ENCODE measurements around the gene GPX8. TPM values are rescaled to one million over a fixed set of nuclear protein-coding genes. Genes with fewer than 3 reads are reported as not detected.

Gene GPX8
- polyA plus RNA-seq, 2 of the 4 experiments (the other 2 are of a cell fraction), result 51.8 to 86.0 TPM

DNA sequence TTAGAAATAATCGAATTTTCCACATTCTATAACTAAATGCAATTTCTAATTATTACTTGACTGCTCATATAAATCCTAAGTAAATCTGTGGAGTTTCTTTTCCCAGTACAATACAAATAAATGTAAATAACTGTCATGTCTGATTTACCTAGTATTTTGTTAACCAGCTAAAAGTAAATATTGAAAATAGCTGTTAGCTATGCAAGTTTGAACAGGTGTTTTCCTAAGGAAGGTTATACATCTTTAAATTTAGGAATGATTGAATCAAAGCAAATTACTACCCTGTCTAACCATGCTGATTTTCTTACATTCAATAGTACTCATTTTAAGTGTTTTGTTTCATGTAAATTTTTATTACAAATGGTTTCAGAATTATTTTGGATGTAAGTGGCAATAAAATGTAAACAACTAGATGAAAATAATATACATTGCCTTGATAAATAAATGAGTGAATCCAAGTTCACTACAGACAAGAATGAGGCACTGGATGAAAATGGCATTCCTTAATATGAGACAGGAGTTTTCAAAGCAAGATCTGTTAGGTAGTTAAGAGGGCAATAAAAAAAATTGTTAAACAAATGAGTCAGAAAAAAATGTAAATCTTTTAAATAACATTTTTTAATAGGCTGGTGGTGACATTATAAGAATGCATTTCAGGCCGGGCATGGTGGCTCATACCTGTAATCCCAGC is 51.4 kb downstream of the GPX8 start:
- ATAC-seq (no peak), FAIRE-seq (no peak), DNase-seq (ENCODE audit: low read depth in 1 of 2, low spot score in 1 of 2) (no peak)
- Histone ChIP-seq H3K4me2 (no peak overlapping the region), H3K4me3 (no peak overlapping the region), H3K4me1 (no peaks in the 10 kb centered on the region), H3K27ac (no peak overlapping the region), H3K9me3 (no peaks in the 10 kb centered on the region)
- 39% methylated on average over 2 of the region's 2 CpGs for WGBS (ENCODE audit: missing lambda C conversion rate)
- ChIA-PET POLR2A (no interaction called here), CTCF (interaction anchor here (1.4 kb wide), 1 partner anchor 15 kb away, joined by 6 read pairs; no protein-coding TSS in a partner anchor)
- no peak for TF ChIP-seq CHD2 (IDR thresholded peaks at IDR 0.05; ENCODE audit: low read length, partially characterized antibody)
- no peak for TF ChIP-seq HOXB13 (CRISPR knock-in tag; IDR thresholded peaks at IDR 0.05; ENCODE audit: low read depth)
- TF ChIP-seq CBX2 (IDR thresholded peaks at IDR 0.05; ENCODE audit: borderline replicate concordance, low read depth), result no peak
- no peak for TF ChIP-seq HDAC2 (IDR thresholded peaks at IDR 0.05)
- no peak for TF ChIP-seq RFX5 (IDR thresholded peaks at IDR 0.05)
- TF ChIP-seq, protein P1, sequence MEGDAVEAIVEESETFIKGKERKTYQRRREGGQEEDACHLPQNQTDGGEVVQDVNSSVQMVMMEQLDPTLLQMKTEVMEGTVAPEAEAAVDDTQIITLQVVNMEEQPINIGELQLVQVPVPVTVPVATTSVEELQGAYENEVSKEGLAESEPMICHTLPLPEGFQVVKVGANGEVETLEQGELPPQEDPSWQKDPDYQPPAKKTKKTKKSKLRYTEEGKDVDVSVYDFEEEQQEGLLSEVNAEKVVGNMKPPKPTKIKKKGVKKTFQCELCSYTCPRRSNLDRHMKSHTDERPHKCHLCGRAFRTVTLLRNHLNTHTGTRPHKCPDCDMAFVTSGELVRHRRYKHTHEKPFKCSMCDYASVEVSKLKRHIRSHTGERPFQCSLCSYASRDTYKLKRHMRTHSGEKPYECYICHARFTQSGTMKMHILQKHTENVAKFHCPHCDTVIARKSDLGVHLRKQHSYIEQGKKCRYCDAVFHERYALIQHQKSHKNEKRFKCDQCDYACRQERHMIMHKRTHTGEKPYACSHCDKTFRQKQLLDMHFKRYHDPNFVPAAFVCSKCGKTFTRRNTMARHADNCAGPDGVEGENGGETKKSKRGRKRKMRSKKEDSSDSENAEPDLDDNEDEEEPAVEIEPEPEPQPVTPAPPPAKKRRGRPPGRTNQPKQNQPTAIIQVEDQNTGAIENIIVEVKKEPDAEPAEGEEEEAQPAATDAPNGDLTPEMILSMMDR (IDR thresholded peaks at IDR 0.05), result no peak
- TF ChIP-seq, protein P2, sequence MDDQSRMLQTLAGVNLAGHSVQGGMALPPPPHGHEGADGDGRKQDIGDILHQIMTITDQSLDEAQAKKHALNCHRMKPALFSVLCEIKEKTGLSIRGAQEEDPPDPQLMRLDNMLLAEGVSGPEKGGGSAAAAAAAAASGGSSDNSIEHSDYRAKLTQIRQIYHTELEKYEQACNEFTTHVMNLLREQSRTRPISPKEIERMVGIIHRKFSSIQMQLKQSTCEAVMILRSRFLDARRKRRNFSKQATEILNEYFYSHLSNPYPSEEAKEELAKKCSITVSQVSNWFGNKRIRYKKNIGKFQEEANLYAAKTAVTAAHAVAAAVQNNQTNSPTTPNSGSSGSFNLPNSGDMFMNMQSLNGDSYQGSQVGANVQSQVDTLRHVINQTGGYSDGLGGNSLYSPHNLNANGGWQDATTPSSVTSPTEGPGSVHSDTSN (IDR thresholded peaks at IDR 0.05), result no peak
- no peak for TF ChIP-seq TP53 (CRISPR knock-in tag; IDR thresholded peaks at IDR 0.05)
- no peak for TF ChIP-seq MAZ (IDR thresholded peaks at IDR 0.05; ENCODE audit: borderline replicate concordance, low read depth, low read length)
- TF ChIP-seq, protein P3, sequence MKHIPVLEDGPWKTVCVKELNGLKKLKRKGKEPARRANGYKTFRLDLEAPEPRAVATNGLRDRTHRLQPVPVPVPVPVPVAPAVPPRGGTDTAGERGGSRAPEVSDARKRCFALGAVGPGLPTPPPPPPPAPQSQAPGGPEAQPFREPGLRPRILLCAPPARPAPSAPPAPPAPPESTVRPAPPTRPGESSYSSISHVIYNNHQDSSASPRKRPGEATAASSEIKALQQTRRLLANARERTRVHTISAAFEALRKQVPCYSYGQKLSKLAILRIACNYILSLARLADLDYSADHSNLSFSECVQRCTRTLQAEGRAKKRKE (CRISPR knock-in tag; IDR thresholded peaks at IDR 0.05; ENCODE audit: low read depth), result no peak
- TF ChIP-seq ZSCAN20 (CRISPR knock-in tag; IDR thresholded peaks at IDR 0.05), result no peak
- no peak for TF ChIP-seq PHF8 (IDR thresholded peaks at IDR 0.05; ENCODE audit: borderline replicate concordance, low read depth)
- no peak for TF ChIP-seq GATA3 (IDR thresholded peaks at IDR 0.05; ENCODE audit: borderline replicate concordance)
- TF ChIP-seq ESRRA (IDR thresholded peaks at IDR 0.05; ENCODE audit: borderline replicate concordance, low read length), result no peak

Small RNA genes lying within 50 kb of the gene (small RNA-seq; reads per million reads assigned to genes)
- gene MIR449A (0.74 to 66.8 (median 46.0) reads per million in 6 experiments), gene MIR449B (0 to 9.6 (median 0) reads per million in 6 experiments), gene MIR449C (0 to 23.6 (median 11.2) reads per million in 6 experiments)

Other genes starting within 250 kb of the GPX8 start
- gene ESM1, start 174.6 kb upstream of the GPX8 start, polyA plus RNA-seq (2011; rRNA removed), result not detected in 2 replicates
- not detected in 3 replicates for gene ESM1, start 174.6 kb upstream of the GPX8 start, polyA plus RNA-seq (2017; fragmentation: RNase III; extraction: RNeasy Plus Mini Kit Qiagen cat#74134 plus additional on column Dnase treatment)
- gene GZMK, start 135.9 kb upstream of the GPX8 start, polyA plus RNA-seq (2011; rRNA removed), result not detected in 2 replicates
- not detected in 3 replicates for gene GZMK, start 135.9 kb upstream of the GPX8 start, polyA plus RNA-seq (2017; fragmentation: RNase III; extraction: RNeasy Plus Mini Kit Qiagen cat#74134 plus additional on column Dnase treatment)
- gene GZMA, start 57.5 kb upstream of the GPX8 start, polyA plus RNA-seq (2011; rRNA removed), result not detected in 2 replicates
- not detected in 3 replicates for gene GZMA, start 57.5 kb upstream of the GPX8 start, polyA plus RNA-seq (2017; fragmentation: RNase III; extraction: RNeasy Plus Mini Kit Qiagen cat#74134 plus additional on column Dnase treatment)
- 0.04 and 0.05 TPM in 2 replicates for gene CDC20B, start 13.0 kb downstream of the GPX8 start, polyA plus RNA-seq (2011; rRNA removed)
- not detected in 3 replicates for gene CDC20B, start 13.0 kb downstream of the GPX8 start, polyA plus RNA-seq (2017; fragmentation: RNase III; extraction: RNeasy Plus Mini Kit Qiagen cat#74134 plus additional on column Dnase treatment)
- gene MCIDAS, start 67.1 kb downstream of the GPX8 start, polyA plus RNA-seq (2011; rRNA removed), result 1.7 and 2.2 TPM in 2 replicates
- gene MCIDAS, start 67.1 kb downstream of the GPX8 start, polyA plus RNA-seq (2017; fragmentation: RNase III; extraction: RNeasy Plus Mini Kit Qiagen cat#74134 plus additional on column Dnase treatment), result 1.7 to 2.2 TPM (median 1.7 TPM) in 3 replicates
- 2.2 and 2.6 TPM in 2 replicates for gene CCNO, start 73.4 kb downstream of the GPX8 start, polyA plus RNA-seq (2011; rRNA removed)
- 4.7 to 5.1 TPM (median 4.8 TPM) in 3 replicates for gene CCNO, start 73.4 kb downstream of the GPX8 start, polyA plus RNA-seq (2017; fragmentation: RNase III; extraction: RNeasy Plus Mini Kit Qiagen cat#74134 plus additional on column Dnase treatment)
- gene DHX29, start 147.5 kb downstream of the GPX8 start, polyA plus RNA-seq (2011; rRNA removed), result 12.3 and 22.4 TPM in 2 replicates
- 25.4 to 25.6 TPM (median 25.5 TPM) in 3 replicates for gene DHX29, start 147.5 kb downstream of the GPX8 start, polyA plus RNA-seq (2017; fragmentation: RNase III; extraction: RNeasy Plus Mini Kit Qiagen cat#74134 plus additional on column Dnase treatment)
- gene MTREX, start 147.8 kb downstream of the GPX8 start, polyA plus RNA-seq (2011; rRNA removed), result 45.8 and 99.8 TPM in 2 replicates
- gene MTREX, start 147.8 kb downstream of the GPX8 start, polyA plus RNA-seq (2017; fragmentation: RNase III; extraction: RNeasy Plus Mini Kit Qiagen cat#74134 plus additional on column Dnase treatment), result 74.5 to 89.1 TPM (median 74.8 TPM) in 3 replicates